ENCODE measurements around the gene CTSA. TPM values are rescaled to one million over a fixed set of nuclear protein-coding genes. Genes with fewer than 3 reads are reported as not detected.

The CTSA gene
- total and polyA plus RNA-seq, 2 of the 4 experiments (the other 2 are of a cell fraction) = 19.0 to 312 TPM

DNA sequence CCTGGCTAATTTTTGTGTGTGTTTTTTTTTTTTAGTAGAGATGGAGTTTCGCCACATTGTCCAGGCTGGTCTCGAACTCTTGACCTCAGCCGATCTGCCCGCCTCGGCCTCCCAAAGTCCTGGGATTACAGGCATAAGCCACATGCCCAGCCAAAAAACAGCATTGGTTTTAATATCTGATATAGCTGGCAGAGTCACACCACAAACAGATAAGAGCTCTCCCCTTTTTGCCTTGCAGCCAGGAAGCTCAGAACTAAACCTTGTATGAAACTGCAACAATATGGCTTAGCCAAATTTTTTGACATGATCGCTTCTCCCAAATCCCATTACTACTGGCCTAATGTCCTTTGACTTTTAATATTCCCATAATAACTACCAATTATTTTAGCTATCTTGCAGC, 38.8 kb upstream of the CTSA start:
- Histone ChIP-seq H3K9ac (ENCODE audit: low read depth, low read length) (no peak overlapping the region), H3K4me1 (ENCODE audit: control insufficient read depth, insufficient read depth, low read length) (peaks cover 4% of the 10 kb centered on the region; the same call in 1 of the 2 replicates), H2BK20ac (ENCODE audit: low read depth, low read length) (no peak overlapping the region), H3K9me3 (ENCODE audit: control insufficient read depth, insufficient read depth, low read length) (no peaks in the 10 kb centered on the region), H4K20me1 (ENCODE audit: insufficient read depth, low read length) (peaks cover 5% of the 10 kb centered on the region; the same call in 1 of the 2 replicates), H3K23ac (ENCODE audit: low read depth, low read length) (no peak overlapping the region), H4K91ac (ENCODE audit: insufficient read depth, low read depth, low read length) (no peak overlapping the region), H3K36me3 (ENCODE audit: control insufficient read depth, insufficient read depth, low read length) (peaks cover 24% of the 10 kb centered on the region), H4K5ac (ENCODE audit: low read depth, low read length) (no peak overlapping the region), H3K4me3 (ENCODE audit: insufficient read depth, low read depth, low read length) (no peak overlapping the region), H2BK15ac (ENCODE audit: low read depth, low read length) (no peak overlapping the region), H2AK9ac (replicated peaks; ENCODE audit: low read depth, low read length, poor library complexity) (no peak overlapping the region), H3K9me1 (ENCODE audit: insufficient read depth, low read length) (peaks cover 11% of the 10 kb centered on the region), H3K27me3 (ENCODE audit: control insufficient read depth, insufficient read depth, low read length) (no peaks in the 10 kb centered on the region), H3K4me2 (ENCODE audit: low read depth, low read length) (no peak overlapping the region), H4K8ac (ENCODE audit: low read depth in 2 of 2, low read length in 2 of 2) (no peak overlapping the region), H2BK120ac (ENCODE audit: low read depth, low read length) (no peak overlapping the region), H3K4ac (ENCODE audit: low read depth, low read length) (no peak overlapping the region), H3K56ac (ENCODE audit: extremely low read depth, insufficient read depth, low read length) (no peak overlapping the region), H3K79me1 (ENCODE audit: low read depth in 1 of 2, low read length in 2 of 2) (peaks cover 16 to 55% of the 10 kb centered on the region in 2 experiments), H2AK5ac (ENCODE audit: low read depth, low read length) (no peak overlapping the region), H3K18ac (ENCODE audit: low read depth, low read length) (no peak overlapping the region), H3K14ac (replicated peaks; ENCODE audit: low read depth, low read length) (no peak overlapping the region), H2BK5ac (ENCODE audit: low read depth, low read length, poor library complexity, severe bottlenecking) (no peak overlapping the region), H3K27ac (ENCODE audit: insufficient read depth, low read length) (no peak overlapping the region), H2AFZ (replicated peaks; ENCODE audit: low read length, poor library complexity) (no peak overlapping the region)
- ChIA-PET POLR2A (ENCODE audit: unreplicated experiment) (interaction anchor here (0.6 kb wide), 1 partner anchor 13 kb away, joined by 4 read pairs; no protein-coding TSS in a partner anchor), CTCF (interaction anchor here (0.8 kb wide), 1 partner anchor 26 kb away, joined by 3 read pairs; no protein-coding TSS in a partner anchor)
- whole genome bisulfite sequencing, 2 experiments (ENCODE audit: extremely low coverage in 2 of 2, insufficient read length in 1 of 2) = 100% methylated on average over 1 of the region's 6 CpGs; no CpG with 5 or more reads in 1 of the 2 experiments
- in situ Hi-C loops (cut with MboI; ENCODE audit: low sequenced_read_pairs) (no loop called here), intact Hi-C loops (cut with micrococcal nuclease) (no loop called here), dilution Hi-C loops (cut with HindIII; ENCODE audit: low sequenced_read_pairs, unreplicated experiment) (no loop called here)
- ATAC-seq (ENCODE audit: low read depth) = no peak
- no peak for DNase-seq
- TF ChIP-seq RAD21 (IDR thresholded peaks at IDR 0.05; ENCODE audit: low read length) = no peak
- no peak for TF ChIP-seq MAFK (IDR thresholded peaks at IDR 0.05; ENCODE audit: low read depth, low read length)
- TF ChIP-seq, protein P1, sequence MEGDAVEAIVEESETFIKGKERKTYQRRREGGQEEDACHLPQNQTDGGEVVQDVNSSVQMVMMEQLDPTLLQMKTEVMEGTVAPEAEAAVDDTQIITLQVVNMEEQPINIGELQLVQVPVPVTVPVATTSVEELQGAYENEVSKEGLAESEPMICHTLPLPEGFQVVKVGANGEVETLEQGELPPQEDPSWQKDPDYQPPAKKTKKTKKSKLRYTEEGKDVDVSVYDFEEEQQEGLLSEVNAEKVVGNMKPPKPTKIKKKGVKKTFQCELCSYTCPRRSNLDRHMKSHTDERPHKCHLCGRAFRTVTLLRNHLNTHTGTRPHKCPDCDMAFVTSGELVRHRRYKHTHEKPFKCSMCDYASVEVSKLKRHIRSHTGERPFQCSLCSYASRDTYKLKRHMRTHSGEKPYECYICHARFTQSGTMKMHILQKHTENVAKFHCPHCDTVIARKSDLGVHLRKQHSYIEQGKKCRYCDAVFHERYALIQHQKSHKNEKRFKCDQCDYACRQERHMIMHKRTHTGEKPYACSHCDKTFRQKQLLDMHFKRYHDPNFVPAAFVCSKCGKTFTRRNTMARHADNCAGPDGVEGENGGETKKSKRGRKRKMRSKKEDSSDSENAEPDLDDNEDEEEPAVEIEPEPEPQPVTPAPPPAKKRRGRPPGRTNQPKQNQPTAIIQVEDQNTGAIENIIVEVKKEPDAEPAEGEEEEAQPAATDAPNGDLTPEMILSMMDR (conservative IDR thresholded peaks at IDR 0.05; ENCODE audit: low read depth, low read length) = no peak
- no peak for TF ChIP-seq RCOR1 (IDR thresholded peaks at IDR 0.05; ENCODE audit: insufficient replicate concordance, low read length)
- BruUV-seq (replicated peaks) = no TSS peak
